Natural killer cell treated with Interleukin-12 subunit alpha and Interleukin-12 subunit beta and Interleukin-15 and Interleukin-18, amount 100 ng/mL, for 72 hours (primary cell): ENCODE measurements around the gene NOC2L. TPM values are rescaled to one million over a fixed set of nuclear protein-coding genes. Genes with fewer than 3 reads are reported as not detected.
A peak's percentile ranks its signal among the peaks of the same experiment; 100 is the strongest.

ENCODE experiments used
- ATAC-seq, 2 donors: fragments of 150-1000 bp; cut with Tn5 transposase in 1 of 2; sonication (Bioruptor Pico), chemical (Tn5 transposase) in 1 of 2; 2 replicates each; pipeline ENCODE4 v1.10.0; 2021
- DNase-seq: peaks from one replicate; pipeline ENCODE4 v3.0.0; 2022; ENCODE audit warnings: low spot score
- H3K27ac Mint-ChIP-seq, 2 donors: 1 replicate in 1 of 2; 2 replicates in 1 of 2; pipeline ENCODE4 v1.8.0; 2022; ENCODE audit warnings: mixed read lengths in 2 of 2, mild to moderate bottlenecking in 1 of 2, moderate library complexity in 1 of 2
- H3K27me3 Mint-ChIP-seq, 2 donors: 1 replicate in 1 of 2; 2 replicates in 1 of 2; pipeline ENCODE4 v1.8.0; 2022; ENCODE audit warnings: mixed read lengths in 2 of 2
- H3K36me3 Mint-ChIP-seq: one replicate; pipeline ENCODE4 v1.8.0; 2022; ENCODE audit warnings: mixed read lengths
- H3K4me1 Mint-ChIP-seq, 2 donors: 1 replicate in 1 of 2; 2 replicates in 1 of 2; pipeline ENCODE4 v1.8.0; 2022; ENCODE audit warnings: low read depth in 2 of 2, mixed read lengths in 2 of 2, mild to moderate bottlenecking in 1 of 2
- H3K4me3 Mint-ChIP-seq: one replicate; pipeline ENCODE4 v1.8.0; 2022; ENCODE audit warnings: mixed read lengths
- H3K9me3 Mint-ChIP-seq: 2 replicates; pipeline ENCODE4 v1.8.0; 2022; ENCODE audit warnings: mixed read lengths
- total RNA-seq, 2 donors: library from RNA; stranded (reverse); gene quantifications; one replicate each; pipeline ENCODE4 v1.2.3, GENCODE V29; 2022

Gene NOC2L
- total RNA-seq, result 100 to 1,000 TPM; 113 to 143 TPM

GRCh38 chr1:958823-959730 lies at the start of gene NOC2L:
NOC2L (minus strand) TSS chr1:959256; CDS start chr1:959240, 16 bp downstream.
- Mint-ChIP-seq H3K27me3 (no peaks in the 10 kb centered on the region), H3K4me3 (peak within 1 kb of the TSS; percentile 99), H3K9me3 (no peaks in the 10 kb centered on the region), H3K36me3 (peaks cover 5% of the 10 kb centered on the region), H3K4me1 (peaks cover 20 to 21% of the 10 kb centered on the region in 2 donors), H3K27ac (peak within 1 kb of the TSS; percentile 66 to 77)
- ATAC-seq (peak; percentile 92 to 94), DNase-seq (peak; percentile 92)

- no peak for ATAC-seq
- H3K9me3 Mint-ChIP-seq, result peaks cover 3% of the 10 kb centered on the region
- peak; percentile 56 for DNase-seq
- H3K4me1 Mint-ChIP-seq, result peaks cover 15 to 19% of the 10 kb centered on the region in 2 donors
- H3K36me3 Mint-ChIP-seq, result no peaks in the 10 kb centered on the region
- no peak overlapping the region for H3K4me3 Mint-ChIP-seq
- peaks cover 8 to 11% of the 10 kb centered on the region in 2 donors for H3K27me3 Mint-ChIP-seq
- H3K27ac Mint-ChIP-seq, result peak overlapping the region in 1 of 2 donors; percentile 73
Observed at GRCh38 chr1:1006305-1007159, 47.5 kb upstream of the NOC2L start.

DNA sequence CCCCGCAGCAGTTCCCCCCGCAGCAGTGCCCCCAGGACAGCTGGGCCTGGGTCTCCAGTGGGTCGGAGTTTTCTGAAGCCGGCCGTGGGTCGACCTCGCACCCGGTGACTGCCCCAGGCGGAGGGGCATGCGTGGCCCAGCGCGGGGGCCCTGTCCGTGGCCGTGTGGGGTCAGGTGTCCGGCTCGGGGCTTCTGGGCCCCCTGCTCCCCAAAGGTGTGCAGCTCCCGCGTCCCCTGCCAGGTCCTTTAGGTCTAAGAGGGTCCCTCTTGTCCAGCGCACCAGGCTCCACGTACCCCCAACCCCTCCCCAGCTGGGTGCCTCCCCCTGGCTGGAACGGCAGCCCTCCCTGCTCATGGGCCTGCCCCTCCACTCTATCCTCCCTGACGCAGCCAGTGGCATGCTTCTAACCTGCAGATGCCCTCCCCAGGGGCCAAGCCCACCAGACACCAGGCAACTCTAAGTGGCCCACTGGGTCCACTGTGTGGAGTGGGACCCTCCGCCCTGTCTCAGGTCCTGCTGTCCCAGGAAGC lies 46.8 kb upstream of the NOC2L start:
- Mint-ChIP-seq H3K9me3 (peaks cover 3% of the 10 kb centered on the region), H3K4me3 (no peak overlapping the region), H3K4me1 (peaks cover 15 to 19% of the 10 kb centered on the region in 2 donors), H3K27me3 (peaks cover 8 to 11% of the 10 kb centered on the region in 2 donors), H3K27ac (peak overlapping the region in 1 of 2 donors; percentile 73), H3K36me3 (no peaks in the 10 kb centered on the region)
- DNase-seq (peak; percentile 59), ATAC-seq (no peak)

GRCh38 chr1:1004780-1005697 lies 46.0 kb upstream of the NOC2L start:
- ATAC-seq (peak in 1 of 2 donors; percentile 15), DNase-seq (peak; percentile 58)

GRCh38 chr1:1004420-1004779 lies 45.3 kb upstream of the NOC2L start:
- Mint-ChIP-seq H3K27me3 (peaks cover 8 to 11% of the 10 kb centered on the region in 2 donors), H3K4me3 (peak overlapping the region; percentile 24), H3K36me3 (no peaks in the 10 kb centered on the region), H3K9me3 (peaks cover 3% of the 10 kb centered on the region), H3K27ac (peak overlapping the region in 1 of 2 donors; percentile 77), H3K4me1 (peaks cover 15 to 21% of the 10 kb centered on the region in 2 donors)
- ATAC-seq (no peak), DNase-seq (peak; percentile 23)

More at GRCh38 chr1:1004780-1005697, 46.0 kb upstream of the NOC2L start:
- peak overlapping the region in 1 of 2 donors; percentile 77 for H3K27ac Mint-ChIP-seq
- H3K9me3 Mint-ChIP-seq, result peaks cover 3% of the 10 kb centered on the region
- H3K27me3 Mint-ChIP-seq, result peaks cover 8 to 11% of the 10 kb centered on the region in 2 donors
- H3K4me1 Mint-ChIP-seq, result peaks cover 15 to 21% of the 10 kb centered on the region in 2 donors
- peak overlapping the region; percentile 24 for H3K4me3 Mint-ChIP-seq
- H3K36me3 Mint-ChIP-seq, result no peaks in the 10 kb centered on the region

GRCh38 chr1:1003618-1004419 lies 44.8 kb upstream of the NOC2L start:
- no peak for ATAC-seq
- no peak overlapping the region for H3K27ac Mint-ChIP-seq
- DNase-seq, result peak; percentile 56
- peaks cover 8 to 11% of the 10 kb centered on the region in 2 donors for H3K27me3 Mint-ChIP-seq
- no peaks in the 10 kb centered on the region for H3K9me3 Mint-ChIP-seq
- no peaks in the 10 kb centered on the region for H3K36me3 Mint-ChIP-seq
- peaks cover 9 to 16% of the 10 kb centered on the region in 2 donors for H3K4me1 Mint-ChIP-seq
- H3K4me3 Mint-ChIP-seq, result no peak overlapping the region

GRCh38 chr1:1001057-1001783 lies 42.2 kb upstream of the NOC2L start:
- Mint-ChIP-seq H3K27ac (no peak overlapping the region), H3K4me1 (peaks cover 9 to 15% of the 10 kb centered on the region in 2 donors), H3K4me3 (peak overlapping the region; percentile 58), H3K27me3 (peaks cover 10 to 11% of the 10 kb centered on the region in 2 donors), H3K36me3 (no peaks in the 10 kb centered on the region), H3K9me3 (no peaks in the 10 kb centered on the region)
- ATAC-seq (no peak), DNase-seq (no peak)

GRCh38 chr1:1000357-1001056 lies 41.5 kb upstream of the NOC2L start:
- peak overlapping the region; percentile 58 for H3K4me3 Mint-ChIP-seq
- peaks cover 14 to 17% of the 10 kb centered on the region in 2 donors for H3K27me3 Mint-ChIP-seq
- no peaks in the 10 kb centered on the region for H3K9me3 Mint-ChIP-seq
- DNase-seq (peak; percentile 64), ATAC-seq (peak; percentile 1 to 36)
- H3K4me1 Mint-ChIP-seq, result peaks cover 9 to 16% of the 10 kb centered on the region in 2 donors
- no peaks in the 10 kb centered on the region for H3K36me3 Mint-ChIP-seq
- no peak overlapping the region for H3K27ac Mint-ChIP-seq

GRCh38 chr1:999725-1000356 lies 40.8 kb upstream of the NOC2L start, which contains the start of gene HES4:
HES4 (minus strand) TSS chr1:1000097; CDS start chr1:999973, 124 bp downstream.
- no peak within 1 kb of the TSS for H3K27ac Mint-ChIP-seq
- H3K36me3 Mint-ChIP-seq, result no peaks in the 10 kb centered on the region
- peaks cover 4 to 11% of the 10 kb centered on the region in 2 donors for H3K4me1 Mint-ChIP-seq
- ATAC-seq (peak; percentile 56 to 75), DNase-seq (peak; percentile 61)
- H3K9me3 Mint-ChIP-seq, result no peaks in the 10 kb centered on the region
- peaks cover 11 to 17% of the 10 kb centered on the region in 2 donors for H3K27me3 Mint-ChIP-seq
- peak within 1 kb of the TSS; percentile 58 for H3K4me3 Mint-ChIP-seq

DNA sequence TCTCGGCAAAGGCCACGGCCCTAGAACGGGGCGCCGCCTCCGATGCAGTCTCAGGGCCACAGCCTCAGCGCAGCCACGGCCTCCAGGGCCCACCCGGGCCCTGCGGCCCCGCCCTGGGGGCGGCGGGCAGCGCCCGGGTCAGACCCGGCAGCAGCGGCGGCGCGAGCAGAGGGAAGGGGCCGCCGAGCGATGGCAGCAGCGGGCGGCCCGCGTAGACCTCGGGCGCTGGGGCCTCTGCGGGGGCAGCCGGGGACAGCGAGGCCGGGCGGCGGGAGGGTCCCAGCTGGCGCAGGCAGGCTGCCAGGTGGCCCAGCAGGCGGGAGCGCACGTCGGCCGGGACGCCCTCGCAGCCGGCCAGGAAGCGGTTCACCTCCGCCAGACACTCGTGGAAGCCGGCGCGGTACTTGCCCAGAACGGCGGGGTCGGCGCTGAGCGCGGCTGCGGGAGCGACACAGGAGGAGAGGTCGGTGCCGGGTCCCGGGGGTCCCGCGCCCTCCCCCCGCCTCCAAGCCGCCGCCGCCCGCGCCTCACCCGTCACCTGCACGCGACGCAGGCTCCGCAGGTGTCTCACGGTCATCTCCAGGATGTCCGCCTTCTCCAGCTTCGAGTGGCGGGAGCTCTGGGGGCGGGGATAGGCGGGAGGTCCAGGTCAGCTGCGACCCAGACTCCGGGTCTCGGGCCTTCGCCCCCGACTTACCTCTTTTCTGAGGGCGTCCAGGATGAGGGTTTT lies 40.1 kb upstream of the NOC2L start:
- Mint-ChIP-seq H3K9me3 (no peaks in the 10 kb centered on the region), H3K36me3 (no peaks in the 10 kb centered on the region), H3K27ac (no peak overlapping the region), H3K4me1 (peaks cover 0 to 7% of the 10 kb centered on the region in 2 donors), H3K4me3 (no peak overlapping the region), H3K27me3 (peaks cover 10 to 15% of the 10 kb centered on the region in 2 donors)
- peak; percentile 60 for DNase-seq
- ATAC-seq, result no peak
